MM.1S (cell line): Measurements from ENCODE around the gene TMEM163.

ENCODE experiments used
- EZH2 ChIP-seq: fragments of 300-600 bp; sonication (generic); optimal IDR thresholded peaks from 2 replicates; pipeline ENCODE3; 2017; ENCODE audit warnings: low read depth, mild to moderate bottlenecking, antibody characterized with exemption, low read length, mixed read lengths
- TF ChIP-seq, protein P1 (sequence below): fragments of 300-600 bp; sonication (generic); IDR thresholded peaks from 2 replicates; pipeline ENCODE4 v1.5.1; 2016; ENCODE audit warnings: antibody characterized with exemption, low read length, mixed read lengths

DNA sequence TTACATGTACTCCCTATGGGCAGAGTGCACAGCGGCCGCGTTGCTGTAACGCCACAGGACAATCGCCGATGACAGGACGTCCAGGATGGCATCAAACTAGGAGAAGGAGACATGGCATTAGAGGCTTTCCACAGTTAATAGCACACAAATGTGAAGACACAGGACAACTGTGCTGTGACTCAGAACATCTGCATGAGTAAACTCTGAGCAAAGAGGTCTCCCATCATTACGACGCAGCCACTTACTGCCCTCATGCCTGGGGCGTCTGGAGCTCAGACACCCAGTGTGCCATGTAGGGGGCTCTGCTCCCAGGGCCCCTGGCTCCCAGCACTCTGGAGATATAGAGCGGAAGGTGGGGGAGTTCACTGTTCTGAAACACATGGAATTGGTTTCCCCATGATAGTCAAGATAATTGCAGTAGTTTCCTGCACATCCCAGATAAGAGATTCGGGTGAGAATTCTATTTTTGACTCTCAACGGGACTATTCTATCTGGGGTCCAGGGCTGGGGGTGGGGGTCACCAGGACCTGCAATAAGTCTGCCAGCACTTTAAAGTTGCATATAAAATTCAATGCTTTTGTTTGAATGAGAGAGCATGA is 168.1 kb downstream of the TMEM163 start:
- TF ChIP-seq, protein P1, sequence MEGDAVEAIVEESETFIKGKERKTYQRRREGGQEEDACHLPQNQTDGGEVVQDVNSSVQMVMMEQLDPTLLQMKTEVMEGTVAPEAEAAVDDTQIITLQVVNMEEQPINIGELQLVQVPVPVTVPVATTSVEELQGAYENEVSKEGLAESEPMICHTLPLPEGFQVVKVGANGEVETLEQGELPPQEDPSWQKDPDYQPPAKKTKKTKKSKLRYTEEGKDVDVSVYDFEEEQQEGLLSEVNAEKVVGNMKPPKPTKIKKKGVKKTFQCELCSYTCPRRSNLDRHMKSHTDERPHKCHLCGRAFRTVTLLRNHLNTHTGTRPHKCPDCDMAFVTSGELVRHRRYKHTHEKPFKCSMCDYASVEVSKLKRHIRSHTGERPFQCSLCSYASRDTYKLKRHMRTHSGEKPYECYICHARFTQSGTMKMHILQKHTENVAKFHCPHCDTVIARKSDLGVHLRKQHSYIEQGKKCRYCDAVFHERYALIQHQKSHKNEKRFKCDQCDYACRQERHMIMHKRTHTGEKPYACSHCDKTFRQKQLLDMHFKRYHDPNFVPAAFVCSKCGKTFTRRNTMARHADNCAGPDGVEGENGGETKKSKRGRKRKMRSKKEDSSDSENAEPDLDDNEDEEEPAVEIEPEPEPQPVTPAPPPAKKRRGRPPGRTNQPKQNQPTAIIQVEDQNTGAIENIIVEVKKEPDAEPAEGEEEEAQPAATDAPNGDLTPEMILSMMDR: no peak
- TF ChIP-seq EZH2: no peak
